HepG2 (cell line): ENCODE data around the gene AAGAB. TPM values are rescaled to one million over a fixed set of nuclear protein-coding genes. Genes with fewer than 3 reads are reported as not detected.

Experiments used
- ATAC-seq: fragments of 200-7000 bp; cut with Tn5 transposase; 3 replicates; pipeline ENCODE4 v1.9.1; 2020; ENCODE audit warnings: mild to moderate bottlenecking, moderate library complexity
- BruUV-seq: library from RNA; stranded (reverse); fragments of 400-500 nt; replicated peaks from 2 replicates; lab custom pipeline; 2021; lab: Mats Ljungman, UMichigan
- CTCF ChIA-PET: fragments of 300-600 bp; formaldehyde crosslinking; extraction: SDS; loops from one replicate; lab custom pipeline; 2021; ENCODE audit warnings: low total read pairs, inconsistent platforms, low intra/inter-chr PET ratio; lab: Yijun Ruan, JAX
- POLR2A ChIA-PET: fragments of 350-600 bp; sonication (Branson Sonifier 250); formaldehyde crosslinking; loops from one replicate; lab custom pipeline; 2020; ENCODE audit warnings: antibody characterized with exemption, inconsistent platforms; lab: Yijun Ruan, JAX
- DNase-seq: peaks from one replicate; pipeline ENCODE4 v3.0.0-alpha.2; 2015; ENCODE audit warnings: low spot score
- FAIRE-seq: peaks from 3 replicates; lab custom pipeline; 2011; peaks lifted over from hg19 to GRCh38; lab: Jason Lieb, UNC
- H2AFZ ChIP-seq: one replicate; pipeline ENCODE4 v1.6.1; 2011; ENCODE audit warnings: low read length, inconsistent platforms
- H3K27ac ChIP-seq: fragments of 300-600 bp; 3 replicates; pipeline ENCODE4 v1.8.0; 2011; ENCODE audit warnings: mixed run types, mild to moderate bottlenecking, mixed read lengths, low read length, inconsistent platforms; ENCODE audit not compliant: insufficient read depth; ENCODE audit errors: extremely low read length
- H3K27me3 ChIP-seq, 2 experiments: fragments of 200-600 bp in 1 of 2; 2 replicates in 1 of 2; 3 replicates in 1 of 2; pipeline versions ENCODE4 v1.6.0 to v1.8.0; 2011; ENCODE audit warnings: low read length in 2 of 2, mild to moderate bottlenecking in 2 of 2, moderate library complexity in 2 of 2, inconsistent platforms in 1 of 2; ENCODE audit not compliant: insufficient read depth in 2 of 2, control insufficient read depth in 1 of 2
- H3K36me3 ChIP-seq, 2 experiments: fragments of 200-600 bp in 1 of 2; replicated peaks in 1 of 2; 2 replicates in 1 of 2; 3 replicates in 1 of 2; pipeline versions ENCODE4 v1.5.1 to v1.8.0; 2011; ENCODE audit warnings: low read length in 2 of 2, inconsistent platforms in 1 of 2; ENCODE audit not compliant: insufficient read depth in 2 of 2, control insufficient read depth in 1 of 2
- H3K4me1 ChIP-seq: 2 replicates; pipeline ENCODE4 v1.5.1; 2012; ENCODE audit warnings: low read length, inconsistent platforms; ENCODE audit not compliant: insufficient read depth
- H3K4me2 ChIP-seq: 2 replicates; pipeline ENCODE4 v1.6.0; 2011; ENCODE audit warnings: low read depth, low read length, inconsistent platforms
- H3K4me3 ChIP-seq, 3 experiments: fragments of 200-600 bp in 1 of 3; sonication (generic), shearing (Covaris generic) in 1 of 3; replicated peaks in 1 of 3; 2 replicates each; pipeline ENCODE4 v1.5.1; 2011 to 2016; ENCODE audit warnings: low read length in 3 of 3, inconsistent platforms in 2 of 3, low read depth in 2 of 3, mild to moderate bottlenecking in 2 of 3, control low read depth in 1 of 3, mixed read lengths in 1 of 3; ENCODE audit not compliant: insufficient read depth in 1 of 3
- H3K79me2 ChIP-seq: one replicate; pipeline ENCODE4 v1.6.1; 2011; ENCODE audit warnings: low read length, inconsistent platforms; ENCODE audit not compliant: insufficient read depth
- H3K9ac ChIP-seq: 2 replicates; pipeline ENCODE4 v1.6.0; 2011; ENCODE audit warnings: mild to moderate bottlenecking, low read depth, low read length, inconsistent platforms; ENCODE audit not compliant: insufficient read depth
- H3K9me3 ChIP-seq: 2 replicates; pipeline ENCODE4 v1.5.1; 2012; ENCODE audit warnings: mild to moderate bottlenecking, low read length
- H4K20me1 ChIP-seq: 2 replicates; pipeline ENCODE4 v1.6.0; 2011; ENCODE audit warnings: inconsistent platforms, mild to moderate bottlenecking, low read length, moderate library complexity; ENCODE audit not compliant: insufficient read depth
- HOXA7 ChIP-seq: sonication (generic); formaldehyde crosslinking; IDR thresholded peaks from 2 replicates; pipeline ENCODE4 v1.8.1; 2022; ENCODE audit warnings: mild to moderate bottlenecking, missing genetic modification reagents, moderate library complexity
- RBM22 ChIP-seq: fragments of 200-400 bp; formaldehyde crosslinking; optimal IDR thresholded peaks from 2 replicates; pipeline ENCODE3; 2017; ENCODE audit warnings: mild to moderate bottlenecking, low read length, moderate library complexity
- TEAD2 ChIP-seq: sonication (generic); formaldehyde crosslinking; IDR thresholded peaks from 2 replicates; pipeline ENCODE4 v1.9.0; 2021; ENCODE audit warnings: missing genetic modification reagents
- THAP8 ChIP-seq: sonication (generic); formaldehyde crosslinking; IDR thresholded peaks from 2 replicates; pipeline ENCODE4 v1.5.1; 2020; ENCODE audit warnings: missing genetic modification reagents, mild to moderate bottlenecking, borderline replicate concordance
- TOPORS ChIP-seq: sonication (generic); formaldehyde crosslinking; IDR thresholded peaks from 2 replicates; pipeline ENCODE4 v1.8.0; 2023; ENCODE audit warnings: mild to moderate bottlenecking, missing genetic modification reagents
- ZBTB1 ChIP-seq: sonication (generic); formaldehyde crosslinking; IDR thresholded peaks from 2 replicates; pipeline ENCODE4 v1.4.0; 2020; ENCODE audit warnings: missing genetic modification reagents, borderline replicate concordance
- WGBS: methylation state at CpG from one replicate; pipeline ENCODE4 v1.1.6; 2017; ENCODE audit warnings: low lambda C conversion rate; 5-methylcytosine and 5-hydroxymethylcytosine counted together
- in situ Hi-C: cut with HindIII; loops from 2 replicates; pipeline ENCODE4 v1.10.0; 2017; ENCODE audit warnings: low pct_unique_long_range_greater_than_20kb; ENCODE audit not compliant: extremely low pct_ligation_motif_present
- intact Hi-C: fragments of 100-400 bp; cut with micrococcal nuclease; formaldehyde crosslinking; loops from one replicate; pipeline ENCODE4 v1.10.0; 2022; ENCODE audit not compliant: unreplicated experiment
- polyA plus RNA-seq, 8 experiments: library from polyadenylated mRNA; depleted of rRNA in 3 of 8; stranded (reverse) in 7 of 8; unstranded in 1 of 8; fragments of >200 nt; fragmentation: Illumina TruSeq in 4 of 8; extraction: Trizol in 4 of 8; gene quantifications; 2 replicates each; pipeline versions ENCODE4 v1.2.1 to v1.2.3, GENCODE V29; 2011 to 2016; ENCODE audit warnings: low read depth in 4 of 8, missing spikeins in 1 of 8, mixed read lengths in 1 of 8; ENCODE audit not compliant: insufficient read depth in 1 of 8
- total RNA-seq, 5 experiments: library from RNA; depleted of rRNA; stranded (reverse); fragments of >200 nt; fragmentation: Illumina TruSeq; extraction: Trizol; gene quantifications; 2 replicates each; pipeline ENCODE4 v1.2.3, GENCODE V29; 2016; ENCODE audit warnings: low read depth in 1 of 5

Gene AAGAB
- total and polyA plus RNA-seq, 2 of the 13 experiments (the other 11 are each of a cell fraction or from before 2014, with no cell fraction given): 8.0 to 34.9 TPM

DNA sequence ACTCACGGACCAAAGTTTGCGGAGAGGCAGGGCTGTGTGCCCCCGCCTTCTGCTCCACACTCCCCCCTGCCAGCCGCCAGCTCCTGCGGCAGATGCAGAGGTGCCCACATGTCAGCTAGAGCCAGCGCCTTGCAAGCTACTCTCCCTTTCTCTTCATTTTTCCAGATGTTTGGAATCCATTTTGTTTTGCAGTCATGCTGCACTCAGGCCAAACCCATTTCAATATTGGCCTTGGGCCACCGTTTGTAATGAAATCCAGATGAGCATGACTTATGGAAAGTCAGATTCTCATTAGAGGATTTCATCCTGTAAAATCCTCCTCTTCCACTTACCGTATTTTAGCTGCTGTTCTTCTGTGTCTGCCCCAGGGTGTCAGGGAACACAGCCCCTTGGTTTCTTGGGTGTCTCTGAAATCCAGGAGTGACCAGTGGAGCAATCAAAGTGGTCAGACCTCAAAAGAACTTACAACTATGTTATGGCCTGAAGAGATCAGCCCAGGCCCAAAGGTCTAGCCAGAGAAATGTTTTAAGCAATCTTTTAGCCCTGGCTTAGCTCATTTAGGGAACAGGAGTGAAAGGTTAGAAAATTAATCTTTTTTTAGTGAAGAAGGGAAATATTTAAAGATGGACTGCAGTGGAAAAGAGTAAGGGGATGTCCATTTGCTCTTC lies 65.8 kb downstream of the AAGAB start:
- Histone ChIP-seq H3K9ac (no peak overlapping the region), H3K4me3 (no peak overlapping the region), H3K9me3 (no peaks in the 10 kb centered on the region), H4K20me1 (no peaks in the 10 kb centered on the region), H2AFZ (no peak overlapping the region), H3K4me2 (no peak overlapping the region), H3K27ac (no peak overlapping the region), H3K36me3 (peaks cover 42 to 83% of the 10 kb centered on the region in 2 experiments), H3K4me1 (peaks cover 21% of the 10 kb centered on the region), H3K79me2 (no peaks in the 10 kb centered on the region), H3K27me3 (no peaks in the 10 kb centered on the region)
- no TSS peak for BruUV-seq
- ChIA-PET CTCF (no interaction called here), POLR2A (no interaction called here)
- TF ChIP-seq RBM22 (peak; percentile 36), TOPORS (CRISPR knock-in tag) (no peak)
- DNase-seq (no peak), FAIRE-seq (no peak), ATAC-seq (no peak)
- in situ Hi-C loops: no loop called here
- intact Hi-C loops: no loop called here
- 94% methylated on average over 6 of the region's 8 CpGs for WGBS

DNA sequence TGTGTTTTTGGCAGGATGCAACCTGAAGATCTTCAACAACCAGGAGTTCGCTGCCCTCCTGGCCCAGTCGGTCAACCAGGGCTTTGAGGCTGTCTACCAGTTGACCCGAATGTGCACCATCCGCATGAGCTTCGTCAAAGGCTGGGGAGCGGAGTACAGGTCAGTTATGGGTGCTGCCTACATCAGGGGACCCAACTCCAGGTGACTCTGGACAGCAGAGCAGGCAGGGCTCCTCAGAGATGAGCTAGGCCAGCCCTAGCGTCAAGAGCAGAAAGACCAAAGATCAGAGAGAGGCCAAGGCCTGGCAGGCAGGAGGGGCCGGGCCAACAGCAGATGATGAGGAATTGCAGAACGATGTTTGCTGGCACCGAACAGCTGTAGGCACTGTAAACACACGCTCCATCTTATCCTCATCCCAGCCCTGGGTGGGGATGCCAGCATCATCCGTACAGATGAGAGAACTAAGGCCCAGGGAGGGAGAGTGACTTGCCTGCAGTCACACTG lies 67.1 kb downstream of the AAGAB start:
- Histone ChIP-seq H2AFZ (no peak overlapping the region), H3K27me3 (no peaks in the 10 kb centered on the region), H3K4me2 (no peak overlapping the region), H3K79me2 (no peaks in the 10 kb centered on the region), H3K4me3 (no peak overlapping the region), H3K9me3 (no peaks in the 10 kb centered on the region), H3K4me1 (peaks cover 33% of the 10 kb centered on the region), H4K20me1 (peaks cover 3% of the 10 kb centered on the region), H3K36me3 (peaks cover 39 to 83% of the 10 kb centered on the region in 2 experiments), H3K9ac (no peak overlapping the region), H3K27ac (no peak overlapping the region)
- TF ChIP-seq THAP8: no peak
- TF ChIP-seq ZBTB1 (CRISPR knock-in tag): no peak
- no peak for TF ChIP-seq TEAD2 (CRISPR knock-in tag)
- TF ChIP-seq HOXA7 (CRISPR knock-in tag): no peak
- in situ Hi-C loops (no loop called here), intact Hi-C loops (no loop called here)
- DNase-seq: no peak
- BruUV-seq: no TSS peak
- ATAC-seq: no peak
- whole genome bisulfite sequencing: 96% methylated on average over 12 of the region's 12 CpGs
- ChIA-PET POLR2A (no interaction called here), CTCF (no interaction called here)
- FAIRE-seq: no peak
